ENCODE results near the gene ARNT2.
"Not testable (repeated sequence)": the region's sequence is repeated elsewhere in the genome, so short reads cannot be mapped to it uniquely, and the experiment has no call there.

Gene ARNT2

DNA sequence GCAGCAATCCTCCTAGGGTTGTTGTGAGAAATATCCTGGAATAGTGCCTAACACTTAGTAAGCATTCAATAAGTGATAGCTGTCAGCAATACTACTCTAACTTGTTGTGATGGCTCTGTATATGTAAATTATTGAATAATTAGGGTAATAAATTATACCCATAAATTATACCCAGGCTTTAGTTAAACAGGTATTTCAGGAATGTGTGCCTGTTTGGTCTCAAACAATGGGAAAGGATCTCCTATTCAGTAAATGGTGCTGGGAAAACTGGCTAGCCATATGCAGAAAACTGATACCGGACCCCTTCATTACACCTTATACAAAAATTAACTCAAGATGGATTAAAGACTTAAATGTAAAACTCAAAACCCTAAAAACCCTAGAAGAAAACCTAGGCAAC lies 14.8 kb upstream of the ARNT2 start:
- H3K79me1 ChIP-seq (replicated peaks; ENCODE audit: low read length, poor library complexity, severe bottlenecking), result no peaks in the 10 kb centered on the region
- H3K14ac ChIP-seq (ENCODE audit: low read length in 2 of 2), result no peak overlapping the region
- H2BK120ac ChIP-seq (ENCODE audit: low read depth, low read length), result no peak overlapping the region
- H3K9ac ChIP-seq (ENCODE audit: low read length), result no peak overlapping the region
- no peak overlapping the region for H3K4me2 ChIP-seq (ENCODE audit: low read length, poor library complexity, severe bottlenecking)
- H3K18ac ChIP-seq (ENCODE audit: low read depth in 1 of 2, low read length in 2 of 2), result no peak overlapping the region
- no peak overlapping the region for H3K23ac ChIP-seq (ENCODE audit: low read length in 2 of 2)
- no peak overlapping the region for H2BK15ac ChIP-seq (ENCODE audit: low read depth, poor library complexity, severe bottlenecking)
- peaks cover 0 to 46% of the 10 kb centered on the region in 2 experiments for H3K27me3 ChIP-seq (ENCODE audit: control insufficient read depth in 1 of 2, insufficient read depth in 1 of 2, low read length in 2 of 2)
- no peaks in the 10 kb centered on the region for H3K36me3 ChIP-seq (ENCODE audit: control insufficient read depth in 1 of 2, insufficient read depth in 2 of 2, low read depth in 1 of 2, low read length in 2 of 2)
- no peaks in the 10 kb centered on the region for H3K4me1 ChIP-seq (ENCODE audit: control insufficient read depth, insufficient read depth, low read depth, low read length)
- H4K8ac ChIP-seq (ENCODE audit: low read length), result no peak overlapping the region
- no peak overlapping the region for H3K27ac ChIP-seq (ENCODE audit: low read length, poor library complexity, severe bottlenecking)
- WGBS, result 89% methylated on average over 1 of the region's 1 CpG
- no peaks in the 10 kb centered on the region for H3K9me3 ChIP-seq (ENCODE audit: control insufficient read depth, low read length)
- no peak overlapping the region for H4K91ac ChIP-seq (ENCODE audit: low read length)
- H2BK5ac ChIP-seq (ENCODE audit: low read depth, low read length, poor library complexity, severe bottlenecking), result no peak overlapping the region
- no peak overlapping the region for H2AFZ ChIP-seq (ENCODE audit: low read depth, low read length)
- H2BK12ac ChIP-seq (ENCODE audit: low read length in 2 of 2), result no peak overlapping the region
- DNase-seq, result no peak
- H3K4me3 ChIP-seq (ENCODE audit: insufficient read depth in 1 of 2, low read depth in 1 of 2, low read length in 2 of 2), result no peak overlapping the region
- H2AK5ac ChIP-seq (ENCODE audit: low read length, severe bottlenecking), result no peak overlapping the region
- no peak overlapping the region for H3K4ac ChIP-seq (ENCODE audit: low read depth in 1 of 2, low read length in 2 of 2)

DNA sequence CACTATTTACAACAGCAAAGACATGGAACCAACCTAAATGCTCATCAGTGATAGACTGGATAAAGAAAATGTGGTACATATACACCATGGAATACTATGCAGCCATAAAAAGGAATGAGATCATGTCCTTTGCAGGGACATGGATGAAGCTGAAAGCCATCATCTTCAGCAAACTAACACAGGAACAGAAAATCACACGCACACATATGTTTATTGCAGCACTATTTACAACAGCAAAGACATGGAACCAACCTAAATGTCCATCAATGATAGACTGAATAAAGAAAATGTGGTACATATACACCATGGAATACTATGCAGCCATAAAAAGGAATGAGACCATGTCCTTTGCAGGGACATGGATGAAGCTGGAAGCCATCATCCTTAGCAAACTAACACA lies 13.2 kb upstream of the ARNT2 start:
- WGBS, result no CpG with 5 or more reads among the region's 1 CpG

DNA sequence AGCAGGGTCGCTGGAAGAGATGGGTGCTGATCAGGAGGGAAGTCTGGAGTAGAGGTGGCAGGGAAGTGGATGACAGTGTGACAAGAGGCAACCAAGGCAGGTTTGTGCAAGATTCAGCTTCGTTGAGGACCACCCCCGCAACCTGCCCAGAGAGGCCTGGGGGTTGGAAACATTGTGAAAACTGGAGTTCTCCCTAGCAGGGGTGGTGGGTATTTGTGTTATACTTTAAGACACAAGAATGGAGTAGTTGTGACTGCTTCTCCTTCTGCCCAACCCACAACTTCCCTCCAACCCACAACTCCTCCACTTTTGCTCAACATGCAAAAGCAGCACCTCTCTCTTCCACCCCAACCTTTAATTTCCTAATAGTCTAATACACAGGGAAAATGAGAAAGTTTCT lies 8.6 kb upstream of the ARNT2 start:
- H2AK5ac ChIP-seq (ENCODE audit: low read length, severe bottlenecking), result no peak overlapping the region
- no peak overlapping the region for H3K4me3 ChIP-seq (ENCODE audit: insufficient read depth in 1 of 2, low read depth in 1 of 2, low read length in 2 of 2)
- H3K36me3 ChIP-seq (ENCODE audit: control insufficient read depth in 1 of 2, insufficient read depth in 2 of 2, low read depth in 1 of 2, low read length in 2 of 2), result no peaks in the 10 kb centered on the region
- no peak overlapping the region for H3K23ac ChIP-seq (ENCODE audit: low read length in 2 of 2)
- H3K9ac ChIP-seq (ENCODE audit: low read length), result no peak overlapping the region
- H3K27ac ChIP-seq (ENCODE audit: low read length, poor library complexity, severe bottlenecking), result no peak overlapping the region
- H2BK5ac ChIP-seq (ENCODE audit: low read depth, low read length, poor library complexity, severe bottlenecking), result no peak overlapping the region
- no peak overlapping the region for H4K91ac ChIP-seq (ENCODE audit: low read length)
- no peaks in the 10 kb centered on the region for H3K9me3 ChIP-seq (ENCODE audit: control insufficient read depth, low read length)
- H3K14ac ChIP-seq (ENCODE audit: low read length in 2 of 2), result no peak overlapping the region
- H3K4me1 ChIP-seq (ENCODE audit: control insufficient read depth, insufficient read depth, low read depth, low read length), result no peaks in the 10 kb centered on the region
- no peaks in the 10 kb centered on the region for H3K79me1 ChIP-seq (replicated peaks; ENCODE audit: low read length, poor library complexity, severe bottlenecking)
- no peak overlapping the region for H3K18ac ChIP-seq (ENCODE audit: low read depth in 1 of 2, low read length in 2 of 2)
- H2BK120ac ChIP-seq (ENCODE audit: low read depth, low read length), result no peak overlapping the region
- no peak overlapping the region for H2BK12ac ChIP-seq (ENCODE audit: low read length in 2 of 2)
- 83% methylated on average over 3 of the region's 3 CpGs for WGBS
- H3K4me2 ChIP-seq (ENCODE audit: low read length, poor library complexity, severe bottlenecking), result no peak overlapping the region
- H4K8ac ChIP-seq (ENCODE audit: low read length), result no peak overlapping the region
- H2AFZ ChIP-seq (ENCODE audit: low read depth, low read length), result no peak overlapping the region
- H3K4ac ChIP-seq (ENCODE audit: low read depth in 1 of 2, low read length in 2 of 2), result no peak overlapping the region
- no peak for DNase-seq
- peaks cover 0 to 65% of the 10 kb centered on the region in 2 experiments for H3K27me3 ChIP-seq (ENCODE audit: control insufficient read depth in 1 of 2, insufficient read depth in 1 of 2, low read length in 2 of 2)
- no peak overlapping the region for H2BK15ac ChIP-seq (ENCODE audit: low read depth, poor library complexity, severe bottlenecking)

More for the DNA sequence above, 13.2 kb upstream of the ARNT2 start:
- H3K4me3 ChIP-seq (ENCODE audit: insufficient read depth in 1 of 2, low read depth in 1 of 2, low read length in 2 of 2); DNase-seq; H2AFZ ChIP-seq (ENCODE audit: low read depth, low read length); H3K9me3 ChIP-seq (ENCODE audit: control insufficient read depth, low read length); H3K4me1 ChIP-seq (ENCODE audit: control insufficient read depth, insufficient read depth, low read depth, low read length); H2BK120ac ChIP-seq (ENCODE audit: low read depth, low read length); H3K23ac ChIP-seq (ENCODE audit: low read length in 2 of 2); H4K91ac ChIP-seq (ENCODE audit: low read length); H3K9ac ChIP-seq (ENCODE audit: low read length); H2BK15ac ChIP-seq (ENCODE audit: low read depth, poor library complexity, severe bottlenecking); H2BK5ac ChIP-seq (ENCODE audit: low read depth, low read length, poor library complexity, severe bottlenecking); H3K18ac ChIP-seq (ENCODE audit: low read depth in 1 of 2, low read length in 2 of 2); H3K36me3 ChIP-seq (ENCODE audit: control insufficient read depth in 1 of 2, insufficient read depth in 2 of 2, low read depth in 1 of 2, low read length in 2 of 2); H2AK5ac ChIP-seq (ENCODE audit: low read length, severe bottlenecking); H3K27ac ChIP-seq (ENCODE audit: low read length, poor library complexity, severe bottlenecking); H3K79me1 ChIP-seq (replicated peaks; ENCODE audit: low read length, poor library complexity, severe bottlenecking); H2BK12ac ChIP-seq (ENCODE audit: low read length in 2 of 2); H3K14ac ChIP-seq (ENCODE audit: low read length in 2 of 2); H3K4me2 ChIP-seq (ENCODE audit: low read length, poor library complexity, severe bottlenecking); H3K4ac ChIP-seq (ENCODE audit: low read depth in 1 of 2, low read length in 2 of 2); H4K8ac ChIP-seq (ENCODE audit: low read length): not testable (repeated sequence)
- peaks cover 0 to 51% of the 10 kb centered on the region in 2 experiments for H3K27me3 ChIP-seq (ENCODE audit: control insufficient read depth in 1 of 2, insufficient read depth in 1 of 2, low read length in 2 of 2)

DNA sequence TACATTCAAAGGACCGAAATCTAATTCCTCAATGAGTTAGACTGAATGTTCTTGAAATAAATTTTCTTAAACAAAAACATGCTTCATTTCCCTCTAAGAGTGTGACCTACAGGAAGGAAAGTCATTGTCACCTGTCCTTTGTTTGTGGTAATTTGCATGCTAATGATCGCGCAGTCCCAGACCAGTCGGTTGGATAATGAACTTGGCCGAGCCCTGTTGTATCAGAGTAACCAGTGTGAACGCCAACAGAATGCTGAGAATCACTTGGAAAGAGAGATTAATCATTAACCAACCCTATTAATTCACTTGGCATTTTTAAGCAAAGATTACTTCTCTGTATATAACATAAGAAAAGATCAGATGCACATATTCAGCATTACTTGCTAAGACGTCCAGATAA lies 8.1 kb upstream of the ARNT2 start:
- Histone ChIP-seq H3K4me3 (ENCODE audit: insufficient read depth in 1 of 2, low read depth in 1 of 2, low read length in 2 of 2) (no peak overlapping the region), H2AK5ac (ENCODE audit: low read length, severe bottlenecking) (no peak overlapping the region), H3K23ac (ENCODE audit: low read length in 2 of 2) (no peak overlapping the region), H3K18ac (ENCODE audit: low read depth in 1 of 2, low read length in 2 of 2) (no peak overlapping the region), H2BK5ac (ENCODE audit: low read depth, low read length, poor library complexity, severe bottlenecking) (no peak overlapping the region), H2BK12ac (ENCODE audit: low read length in 2 of 2) (no peak overlapping the region), H2AFZ (ENCODE audit: low read depth, low read length) (no peak overlapping the region), H3K4me1 (ENCODE audit: control insufficient read depth, insufficient read depth, low read depth, low read length) (no peaks in the 10 kb centered on the region), H3K27ac (ENCODE audit: low read length, poor library complexity, severe bottlenecking) (no peak overlapping the region), H4K91ac (ENCODE audit: low read length) (no peak overlapping the region), H2BK120ac (ENCODE audit: low read depth, low read length) (no peak overlapping the region), H3K79me1 (replicated peaks; ENCODE audit: low read length, poor library complexity, severe bottlenecking) (no peaks in the 10 kb centered on the region), H2BK15ac (ENCODE audit: low read depth, poor library complexity, severe bottlenecking) (no peak overlapping the region), H3K9ac (ENCODE audit: low read length) (no peak overlapping the region), H4K8ac (ENCODE audit: low read length) (no peak overlapping the region), H3K27me3 (ENCODE audit: control insufficient read depth in 1 of 2, insufficient read depth in 1 of 2, low read length in 2 of 2) (peaks cover 0 to 65% of the 10 kb centered on the region in 2 experiments), H3K4ac (ENCODE audit: low read depth in 1 of 2, low read length in 2 of 2) (no peak overlapping the region), H3K36me3 (ENCODE audit: control insufficient read depth in 1 of 2, insufficient read depth in 2 of 2, low read depth in 1 of 2, low read length in 2 of 2) (no peaks in the 10 kb centered on the region), H3K4me2 (ENCODE audit: low read length, poor library complexity, severe bottlenecking) (no peak overlapping the region), H3K14ac (ENCODE audit: low read length in 2 of 2) (no peak overlapping the region), H3K9me3 (ENCODE audit: control insufficient read depth, low read length) (no peaks in the 10 kb centered on the region)
- 73% methylated on average over 5 of the region's 7 CpGs for WGBS
- DNase-seq, result no peak

Measured in mesenchymal stem cell (in vitro differentiated cells and primary cell).